IMR-90 (cell line): Measurements from ENCODE around the gene KBTBD6. TPM values are rescaled to one million over a fixed set of nuclear protein-coding genes. Genes with fewer than 3 reads are reported as not detected.
"Not testable (repeated sequence)": the region's sequence is repeated elsewhere in the genome, so short reads cannot be mapped to it uniquely, and the experiment has no call there.

Experiments
- ATAC-seq: fragments of 200-7000 bp; cut with Tn5 transposase; 2 replicates; pipeline ENCODE4 v1.9.1; 2020; ENCODE audit warnings: low read depth, mild to moderate bottlenecking, moderate library complexity
- BruUV-seq: library from RNA; stranded (reverse); fragments of 400-500 nt; replicated peaks from 2 replicates; lab custom pipeline; 2021; lab: Mats Ljungman, UMichigan
- CTCF ChIA-PET: fragments of 300-600 bp; formaldehyde crosslinking; extraction: SDS; loops from one replicate; lab custom pipeline; 2021; ENCODE audit warnings: antibody characterized with exemption; lab: Yijun Ruan, JAX
- POLR2A ChIA-PET: fragments of 300-600 bp; sonication (Branson Sonifier 250); formaldehyde crosslinking; loops from one replicate; lab custom pipeline; 2022; ENCODE audit warnings: antibody characterized with exemption; ENCODE audit not compliant: unreplicated experiment; lab: Charles Lee
- DNase-seq: peaks from one replicate; pipeline ENCODE4 v3.0.0; 2013
- H2AFZ ChIP-seq: replicated peaks from 2 replicates; pipeline ENCODE3; 2013; ENCODE audit warnings: low read length, mild to moderate bottlenecking; ENCODE audit not compliant: poor library complexity
- H2AK5ac ChIP-seq: 2 replicates; pipeline ENCODE4 v1.6.1; 2013; ENCODE audit warnings: low read depth, low read length, inconsistent platforms
- H2AK9ac ChIP-seq: replicated peaks from 2 replicates; pipeline ENCODE3; 2013; ENCODE audit warnings: mild to moderate bottlenecking, low read depth, low read length, moderate library complexity; ENCODE audit not compliant: poor library complexity
- H2BK120ac ChIP-seq: 2 replicates; pipeline ENCODE4 v1.6.1; 2013; ENCODE audit warnings: low read depth, low read length, inconsistent platforms
- H2BK15ac ChIP-seq: 3 replicates; pipeline ENCODE4 v1.6.1; 2013; ENCODE audit warnings: low read depth, low read length, inconsistent platforms
- H2BK20ac ChIP-seq: 2 replicates; pipeline ENCODE4 v1.6.1; 2013; ENCODE audit warnings: low read depth, mild to moderate bottlenecking, inconsistent platforms, low read length, moderate library complexity
- H2BK5ac ChIP-seq: 2 replicates; pipeline ENCODE4 v1.6.1; 2013; ENCODE audit warnings: mild to moderate bottlenecking, low read depth, low read length, inconsistent platforms; ENCODE audit not compliant: poor library complexity, severe bottlenecking
- H3K14ac ChIP-seq: replicated peaks from 2 replicates; pipeline ENCODE4 v1.6.1; 2013; ENCODE audit warnings: low read depth, low read length, inconsistent platforms
- H3K18ac ChIP-seq: 2 replicates; pipeline ENCODE4 v1.6.1; 2013; ENCODE audit warnings: low read depth, low read length, control low read depth
- H3K23ac ChIP-seq: 2 replicates; pipeline ENCODE4 v1.6.1; 2013; ENCODE audit warnings: low read depth, low read length, inconsistent platforms
- H3K27ac ChIP-seq: 2 replicates; pipeline ENCODE4 v1.5.1; 2013; ENCODE audit warnings: mild to moderate bottlenecking, control low read depth, low read length; ENCODE audit not compliant: insufficient read depth
- H3K27me3 ChIP-seq: 2 replicates; pipeline ENCODE4 v1.6.1; 2013; ENCODE audit warnings: low read length; ENCODE audit not compliant: control insufficient read depth, insufficient read depth
- H3K36me3 ChIP-seq: 2 replicates; pipeline ENCODE4 v1.6.1; 2013; ENCODE audit warnings: low read length, mixed read lengths; ENCODE audit not compliant: control insufficient read depth, insufficient read depth
- H3K4ac ChIP-seq: 2 replicates; pipeline ENCODE4 v1.6.1; 2013; ENCODE audit warnings: low read depth, low read length, inconsistent platforms
- H3K4me1 ChIP-seq: 2 replicates; pipeline ENCODE4 v1.6.1; 2013; ENCODE audit warnings: low read length, mixed read lengths; ENCODE audit not compliant: control insufficient read depth, insufficient read depth
- H3K4me2 ChIP-seq: 2 replicates; pipeline ENCODE4 v1.6.1; 2013; ENCODE audit warnings: low read depth, mild to moderate bottlenecking, control low read depth, low read length, moderate library complexity
- H3K4me3 ChIP-seq: 2 replicates; pipeline ENCODE4 v1.5.1; 2013; ENCODE audit warnings: low read depth, mild to moderate bottlenecking, control low read depth, low read length, moderate library complexity; ENCODE audit not compliant: insufficient read depth
- H3K56ac ChIP-seq: 2 replicates; pipeline ENCODE4 v1.6.1; 2013; ENCODE audit warnings: low read length, inconsistent platforms; ENCODE audit not compliant: insufficient read depth; ENCODE audit errors: extremely low read depth
- H3K79me1 ChIP-seq, 2 experiments: 2 replicates each; pipeline ENCODE4 v1.6.1; 2013; ENCODE audit warnings: low read length in 2 of 2, inconsistent platforms in 1 of 2, low read depth in 1 of 2
- H3K9ac ChIP-seq: 2 replicates; pipeline ENCODE4 v1.6.1; 2013; ENCODE audit warnings: low read depth, low read length, control low read depth
- H3K9me1 ChIP-seq: 2 replicates; pipeline ENCODE4 v1.6.1; 2013; ENCODE audit warnings: low read length, inconsistent platforms; ENCODE audit not compliant: insufficient read depth
- H3K9me3 ChIP-seq: 2 replicates; pipeline ENCODE4 v1.6.1; 2013; ENCODE audit warnings: low read length; ENCODE audit not compliant: control insufficient read depth, insufficient read depth
- H4K20me1 ChIP-seq: 2 replicates; pipeline ENCODE4 v1.6.1; 2013; ENCODE audit warnings: low read length, inconsistent platforms; ENCODE audit not compliant: insufficient read depth
- H4K5ac ChIP-seq: 2 replicates; pipeline ENCODE4 v1.6.1; 2013; ENCODE audit warnings: mild to moderate bottlenecking, low read depth, low read length, control low read depth
- H4K8ac ChIP-seq, 2 experiments: 2 replicates each; pipeline ENCODE4 v1.6.1; 2013; ENCODE audit warnings: low read depth in 2 of 2, low read length in 2 of 2, control low read depth in 1 of 2, inconsistent platforms in 1 of 2
- H4K91ac ChIP-seq: 2 replicates; pipeline ENCODE4 v1.6.1; 2013; ENCODE audit warnings: low read depth, low read length, inconsistent platforms; ENCODE audit not compliant: insufficient read depth
- WGBS, 2 experiments: methylation state at CpG; one replicate each; pipeline versions ENCODE4 v1.1.5 to v1.1.7; 2013; ENCODE audit warnings: missing lambda C conversion rate in 2 of 2; ENCODE audit not compliant: insufficient read length in 1 of 2; ENCODE audit errors: extremely low coverage in 2 of 2; 5-methylcytosine and 5-hydroxymethylcytosine counted together
- dilution Hi-C: fragments of 300-500 bp; cut with HindIII; formaldehyde crosslinking; loops from one replicate; pipeline ENCODE4 v1.14.3; 2018; ENCODE audit warnings: low sequenced_read_pairs; ENCODE audit not compliant: unreplicated experiment
- in situ Hi-C: fragments of 300-500 bp; cut with MboI; formaldehyde crosslinking; loops from 3 replicates; pipeline ENCODE4 v1.14.3; 2019; ENCODE audit warnings: low sequenced_read_pairs, inconsistent platforms, mixed read lengths
- intact Hi-C: fragments of 100-400 bp; cut with micrococcal nuclease; formaldehyde crosslinking; loops from 2 replicates; pipeline ENCODE4 v1.10.0; 2022
- polyA plus RNA-seq, 3 experiments: library from polyadenylated mRNA; depleted of rRNA; stranded (reverse); fragments of >200 nt; gene quantifications; 2 replicates each; pipeline ENCODE4 v1.2.3, GENCODE V29; 2012; ENCODE audit warnings: low replicate concordance in 1 of 3
- total RNA-seq: library from RNA; depleted of rRNA; stranded (reverse); fragments of >200 nt; gene quantifications from 2 replicates; pipeline ENCODE4 v1.2.3, GENCODE V29; 2012

The KBTBD6 gene
- total and polyA plus RNA-seq, 2 of the 4 experiments (the other 2 are of a cell fraction), result 3.6 to 14.7 TPM

DNA sequence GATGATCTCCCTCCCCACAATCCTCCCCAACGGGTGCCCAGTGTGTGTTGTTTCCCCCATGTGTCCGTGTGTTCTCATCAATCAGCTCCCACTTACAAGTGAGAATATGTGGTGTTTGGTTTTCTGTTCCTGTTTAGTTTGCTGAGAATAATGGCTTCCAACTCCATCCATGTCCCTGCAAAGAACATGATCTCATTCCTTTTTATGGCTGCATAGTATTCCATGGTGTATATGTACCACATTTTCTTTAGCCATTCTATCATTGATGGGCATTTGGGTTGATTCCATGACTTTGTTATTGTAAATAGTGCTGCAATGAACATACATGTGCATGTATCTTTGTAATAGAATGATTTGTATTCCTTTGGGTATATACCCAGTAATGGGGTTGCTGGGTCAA, 36.9 kb downstream of the KBTBD6 start:
- H3K4ac ChIP-seq, CTCF ChIA-PET, H2AFZ ChIP-seq, H2BK15ac ChIP-seq, BruUV-seq, ATAC-seq, H2BK20ac ChIP-seq, H3K27me3 ChIP-seq, H2AK9ac ChIP-seq, H3K9me1 ChIP-seq, H3K4me2 ChIP-seq, DNase-seq, H3K9me3 ChIP-seq, dilution Hi-C loops, POLR2A ChIA-PET, H3K14ac ChIP-seq, H3K9ac ChIP-seq, H3K27ac ChIP-seq, H4K20me1 ChIP-seq, H3K36me3 ChIP-seq, H3K4me1 ChIP-seq, intact Hi-C loops, H2BK5ac ChIP-seq, H2AK5ac ChIP-seq, H2BK120ac ChIP-seq, H3K56ac ChIP-seq, H4K8ac ChIP-seq, H3K4me3 ChIP-seq, H3K23ac ChIP-seq, H3K18ac ChIP-seq, H4K91ac ChIP-seq, H3K79me1 ChIP-seq, H4K5ac ChIP-seq: not testable (repeated sequence)
- in situ Hi-C loops, result loop anchor here (25.0 kb wide), 1 partner anchor 217 kb away; the partner anchor contains the start of gene NAA16
- no CpG with 5 or more reads among the region's 2 CpGs for whole genome bisulfite sequencing, 2 experiments
